Heart right ventricle (tissue), 16 donors: ENCODE measurements around the gene CXorf65. TPM values are rescaled to one million over a fixed set of nuclear protein-coding genes. Genes with fewer than 3 reads are reported as not detected.

Experiments used
- ATAC-seq, 8 donors: fragments of 200-7000 bp; cut with Tn5 transposase; one replicate each; pipeline ENCODE4 v1.9.1; 2020; ENCODE audit warnings: mild to moderate bottlenecking in 8 of 8, moderate library complexity in 8 of 8, moderate number of reproducible peaks in 1 of 8
- DNase-seq, 2 donors: peaks; one replicate each; pipeline ENCODE4 v3.0.0-alpha.2; 2020
- H3K27ac ChIP-seq, 10 donors: fragments of 200-600 bp; sonication (generic) in 2 of 10; one replicate each; pipeline versions ENCODE4 v1.5.0 to v1.8.0; 2020 to 2022; ENCODE audit warnings: mild to moderate bottlenecking in 3 of 10
- H3K27me3 ChIP-seq, 7 donors: fragments of 200-600 bp; one replicate each; pipeline ENCODE4 v1.8.0; 2021 to 2022; ENCODE audit warnings: mild to moderate bottlenecking in 2 of 7
- H3K36me3 ChIP-seq, 9 donors: fragments of 200-600 bp; sonication (generic) in 1 of 9; one replicate each; pipeline versions ENCODE4 v1.5.0 to v1.8.0; 2020 to 2022; ENCODE audit warnings: mild to moderate bottlenecking in 2 of 9
- H3K4me1 ChIP-seq, 9 donors: fragments of 200-600 bp; sonication (generic) in 1 of 9; one replicate each; pipeline versions ENCODE4 v1.5.0 to v1.8.0; 2020 to 2022; ENCODE audit warnings: mild to moderate bottlenecking in 4 of 9
- H3K4me3 ChIP-seq, 10 donors: fragments of 200-600 bp; sonication (generic) in 2 of 10; one replicate each; pipeline versions ENCODE4 v1.5.0 to v1.8.0; 2020 to 2022; ENCODE audit warnings: mild to moderate bottlenecking in 7 of 10, moderate library complexity in 2 of 10
- H3K9me3 ChIP-seq, 11 donors: fragments of 200-600 bp in 10 of 11; sonication (generic) in 2 of 11; one replicate each; pipeline versions ENCODE4 v1.5.0 to v1.8.0; 2013 to 2022; ENCODE audit warnings: mild to moderate bottlenecking in 2 of 11, control low read depth in 1 of 11, moderate library complexity in 1 of 11
- CTCF ChIP-seq, 9 donors: fragments of 200-600 bp; sonication (generic) in 2 of 9; IDR thresholded peaks; one replicate each; pipeline versions ENCODE4 v1.5.0 to v1.8.0; 2021 to 2022; ENCODE audit warnings: antibody characterized with exemption in 9 of 9, mild to moderate bottlenecking in 5 of 9, moderate library complexity in 1 of 9
- WGBS, 2 donors: extraction: QIAGEN DNeasy Blood & Tissue Kit; methylation state at CpG; one replicate each; pipeline ENCODE4 v1.1.7; 2013; ENCODE audit warnings: inconsistent platforms in 1 of 2; 5-methylcytosine and 5-hydroxymethylcytosine counted together
- intact Hi-C, 10 donors: fragments of 100-400 bp; cut with DNase I; formaldehyde crosslinking; loops; one replicate each; pipeline versions ENCODE4 v1.11.1 to v1.14.2; 2022
- polyA plus RNA-seq, 2 donors: library from polyadenylated mRNA; stranded (reverse); fragments of 200-250 nt; gene quantifications; one replicate each; pipeline ENCODE4 v1.2.3, GENCODE V29; 2013
- total RNA-seq, 10 donors: library from RNA; stranded (reverse); fragmentation: NEBNext Ultra II Directional in 3 of 10; extraction: Animal tissue kit (Norgen Biotek cat#: 25700) in 3 of 10; gene quantifications; one replicate each; pipeline versions ENCODE4 v1.2.1 to v1.2.4, GENCODE V29; 2021 to 2023
- donor health status: Arrhythmogenic right ventricular cardiomyopathy.
- donor health status: ischemic (EF 13 %, LVEDD 7.1; RV severe dilation, severe dysfunction).
- donor health status: healthy with polysubstance abuse.
- donor health status: DM: no; HTN: yes; CAD: no.
- donor health status: DM: no; HTN: no; CAD: no.
- donor health status: ischemic (EF 25% LVEDD 6.9; RV normal size, moderate dysfunction).
- donor health status: ischemic (EF 25% LVEDD 5.7; RV mildly dilated, moderate dysfunction).
- donor health status: healthy.
- donor health status: DM: yes; HTN: yes; CAD: no.
- donor health status: Ischemic cardiomyopathy.
- donor health status: ischemic (EF 35%, LVEDD 5.7; RV mildly dilated, moderate dysfunction).
- donor health status: nonischemic (EF 11% LVEDD 7.7; RV severe dilation, severe dysfunction).
- donor health status: DM: yes; HTN: yes; CAD: no.
- donor health status: PGD.
- donor health status: ischemic (EF 29% LVEDD 5.4; RV normal size, mild dysfunction).
- donor health status: nonischemic (EF 23%, LVEDD 6.1; RV moderate dilation, normal function).

CXorf65 gene
- total and polyA plus RNA-seq, 12 donors, result not detected

- H3K4me1 ChIP-seq, result no peaks in the 10 kb centered on the region
- DNase-seq, result no peak
- no peaks in the 10 kb centered on the region for H3K9me3 ChIP-seq
- H3K27ac ChIP-seq, result no peak overlapping the region
- intact Hi-C loops, result loop anchor here in 1 of 10 donors (10.0 kb wide), 1 partner anchor 359 kb away; no protein-coding TSS in a partner anchor
- ATAC-seq, result no peak
- H3K27me3 ChIP-seq, result peaks cover 0 to 20% (median 0%) of the 10 kb centered on the region in 7 donors
- WGBS, 2 donors, result 62 to 69% methylated on average over 4 of the region's 4 CpGs
- TF ChIP-seq CTCF (IDR thresholded peaks at IDR 0.05), result no peak
- no peak overlapping the region for H3K4me3 ChIP-seq
- H3K36me3 ChIP-seq, result no peaks in the 10 kb centered on the region
Observed at GRCh38 chrX:71085900-71086299, 20.6 kb downstream of the CXorf65 start.

GRCh38 chrX:71082822-71083221 lies 23.7 kb downstream of the CXorf65 start:
- 77 to 86% methylated on average over 4 of the region's 4 CpGs for WGBS, 2 donors

GRCh38 chrX:71082124-71082647 lies 24.4 kb downstream of the CXorf65 start:
- no peaks in the 10 kb centered on the region for H3K9me3 ChIP-seq
- no peaks in the 10 kb centered on the region for H3K4me1 ChIP-seq
- 88% methylated on average over 5 of the region's 5 CpGs for WGBS, 2 donors
- H3K36me3 ChIP-seq, result no peaks in the 10 kb centered on the region
- DNase-seq, result no peak
- TF ChIP-seq CTCF (IDR thresholded peaks at IDR 0.05), result no peak
- H3K27me3 ChIP-seq, result peaks cover 0 to 8% (median 0%) of the 10 kb centered on the region in 7 donors
- ATAC-seq, result no peak
- no peak overlapping the region for H3K27ac ChIP-seq
- intact Hi-C loops, result loop anchor here in 1 of 10 donors (10.0 kb wide), 1 partner anchor 363 kb away; no protein-coding TSS in a partner anchor
- no peak overlapping the region for H3K4me3 ChIP-seq

More at GRCh38 chrX:71082822-71083221, 23.7 kb downstream of the CXorf65 start:
- Histone ChIP-seq H3K36me3 (no peaks in the 10 kb centered on the region), H3K4me3 (no peak overlapping the region), H3K4me1 (no peaks in the 10 kb centered on the region), H3K27ac (no peak overlapping the region), H3K9me3 (no peaks in the 10 kb centered on the region), H3K27me3 (peaks cover 0 to 8% (median 0%) of the 10 kb centered on the region in 7 donors)
- TF ChIP-seq CTCF (IDR thresholded peaks at IDR 0.05), result no peak
- no peak for ATAC-seq
- intact Hi-C loops, result loop anchor here in 1 of 10 donors (10.0 kb wide), 1 partner anchor 362 kb away; no protein-coding TSS in a partner anchor
- DNase-seq, result no peak

GRCh38 chrX:71081330-71082123 lies 25.0 kb downstream of the CXorf65 start:
- peaks cover 0 to 11% (median 0%) of the 10 kb centered on the region in 7 donors for H3K27me3 ChIP-seq

More at GRCh38 chrX:71081330-71082123, 25.0 kb downstream of the CXorf65 start:
- no peak for ATAC-seq
- Histone ChIP-seq H3K4me3 (no peak overlapping the region), H3K9me3 (no peaks in the 10 kb centered on the region), H3K36me3 (no peaks in the 10 kb centered on the region), H3K4me1 (no peaks in the 10 kb centered on the region), H3K27ac (no peak overlapping the region)
- intact Hi-C loops, result loop anchor here in 1 of 10 donors (10.0 kb wide), 1 partner anchor 363 kb away; no protein-coding TSS in a partner anchor
- no peak for DNase-seq
- no peak for TF ChIP-seq CTCF (IDR thresholded peaks at IDR 0.05)
- WGBS, 2 donors, result 50 to 67% methylated on average over 3 of the region's 3 CpGs
